ENCODE results near the gene CGB7. TPM values are rescaled to one million over a fixed set of nuclear protein-coding genes. Genes with fewer than 3 reads are reported as not detected.
A peak's percentile ranks its signal among the peaks of the same experiment; 100 is the strongest.

CGB7 gene
- total RNA-seq: under 1 TPM; 0.11 to 0.21 TPM
- polyA plus RNA-seq: under 1 TPM; 0.29 to 0.57 TPM
- long read RNA-seq, donor 1: 0 reads
- long read RNA-seq, donor 2: 0 reads
- long read RNA-seq, donor 3: 0 reads
- long read RNA-seq, donor 4: 0 reads
- long read RNA-seq, donor 5: 0 reads

DNA sequence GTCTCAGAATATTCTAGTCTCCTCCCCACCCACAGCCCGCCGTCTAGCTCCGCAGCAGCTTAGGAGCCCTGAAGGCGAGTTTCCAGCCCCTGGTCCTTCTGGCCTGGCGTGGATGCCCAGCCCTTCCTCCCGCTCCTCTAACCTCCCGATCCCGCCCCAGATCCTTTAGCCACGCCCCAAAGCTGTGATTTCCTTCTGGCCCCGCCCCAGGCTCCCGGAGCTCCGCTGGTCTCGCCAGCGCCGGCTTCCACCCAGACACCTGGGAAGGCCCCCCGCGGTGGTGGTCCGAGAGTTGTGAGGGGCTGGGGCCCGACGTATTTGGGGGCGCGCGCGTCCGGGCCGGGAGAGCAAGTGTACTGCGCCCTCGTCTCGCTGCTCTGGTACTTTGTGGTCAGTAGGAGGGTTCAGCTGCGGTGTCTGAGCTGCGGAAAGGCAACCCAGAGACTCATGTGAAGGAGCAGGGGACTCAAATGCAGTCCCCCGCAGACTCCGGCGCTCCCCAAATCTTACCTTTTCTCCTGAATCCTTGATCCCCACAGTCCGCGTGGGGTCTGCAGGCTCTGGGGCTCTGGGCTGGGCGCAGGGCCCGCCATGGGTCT, at the start of gene CGB7:
Gene CGB7 (minus strand): TSS at position 114 of the 599 bp plus-strand sequence. CDS start 2,374 bp downstream, outside the sequence.
- no peaks in the 10 kb centered on the region for H3K36me3 ChIP-seq (ENCODE audit: control insufficient read depth in 4 of 4, insufficient read depth in 4 of 4, low read length in 4 of 4)
- H3K4me1 ChIP-seq (ENCODE audit: control insufficient read depth in 5 of 5, insufficient read depth in 5 of 5, low read length in 5 of 5): peaks cover 0 to 21% (median 4%) of the 10 kb centered on the region in 5 donors
- no peak within 1 kb of the TSS for H3K27ac ChIP-seq (ENCODE audit: low read depth in 1 of 2, low read length in 1 of 2)
- no peak within 1 kb of the TSS for H3K9ac ChIP-seq (ENCODE audit: insufficient read depth in 1 of 2, low read length in 2 of 2)
- 2 to 5% methylated on average over 36 to 38 of the region's 38 CpGs for WGBS, 2 donors
- no peak for TF ChIP-seq CTCF (IDR thresholded peaks at IDR 0.05; ENCODE audit: control extremely low read depth, extremely low read depth)
- H3K27me3 ChIP-seq (ENCODE audit: control insufficient read depth in 3 of 3, insufficient read depth in 3 of 3, low read length in 2 of 3): peaks cover 0 to 33% (median 22%) of the 10 kb centered on the region in 3 donors
- peak; percentile 53 to 66 (median 58) for DNase-seq
- no peaks in the 10 kb centered on the region for H3K9me3 ChIP-seq (ENCODE audit: control insufficient read depth in 4 of 4, insufficient read depth in 3 of 4, low read length in 3 of 4)
- peak; percentile 70 for ATAC-seq (ENCODE audit: insufficient read depth, low FRiP score)
- H3K4me3 ChIP-seq: peak within 1 kb of the TSS; percentile 18

- Histone ChIP-seq H3K4me1 (ENCODE audit: control insufficient read depth in 5 of 5, insufficient read depth in 5 of 5, low read length in 5 of 5) (no peaks in the 10 kb centered on the region), H3K27me3 (ENCODE audit: control insufficient read depth in 3 of 3, insufficient read depth in 3 of 3, low read length in 2 of 3) (no peaks in the 10 kb centered on the region), H3K9me3 (ENCODE audit: control insufficient read depth in 4 of 4, insufficient read depth in 3 of 4, low read length in 3 of 4) (no peaks in the 10 kb centered on the region), H3K9ac (ENCODE audit: insufficient read depth in 1 of 2, low read length in 2 of 2) (no peak overlapping the region), H3K27ac (ENCODE audit: low read depth in 1 of 2, low read length in 1 of 2) (no peak overlapping the region), H3K36me3 (ENCODE audit: control insufficient read depth in 4 of 4, insufficient read depth in 4 of 4, low read length in 4 of 4) (peaks cover 17 to 68% (median 32%) of the 10 kb centered on the region in 4 donors), H3K4me3 (no peak overlapping the region)
- 69 to 70% methylated on average over 12 of the region's 12 CpGs for WGBS, 2 donors
- DNase-seq (no peak), ATAC-seq (ENCODE audit: insufficient read depth, low FRiP score) (no peak)
- TF ChIP-seq CTCF (IDR thresholded peaks at IDR 0.05; ENCODE audit: control extremely low read depth, extremely low read depth): peak; percentile 20
These were observed 49.1 kb upstream of the CGB7 start for GRCh38 chr19:49106648-49107135.

- no peak overlapping the region for H3K27ac ChIP-seq (ENCODE audit: low read depth in 1 of 2, low read length in 1 of 2)
- no peaks in the 10 kb centered on the region for H3K9me3 ChIP-seq (ENCODE audit: control insufficient read depth in 4 of 4, insufficient read depth in 3 of 4, low read length in 3 of 4)
- WGBS, 2 donors: 86 to 91% methylated on average over 26 to 30 of the region's 30 CpGs
- DNase-seq: no peak
- H3K27me3 ChIP-seq (ENCODE audit: control insufficient read depth in 3 of 3, insufficient read depth in 3 of 3, low read length in 2 of 3): no peaks in the 10 kb centered on the region
- TF ChIP-seq CTCF (IDR thresholded peaks at IDR 0.05; ENCODE audit: control extremely low read depth, extremely low read depth): no peak
- H3K9ac ChIP-seq (ENCODE audit: insufficient read depth in 1 of 2, low read length in 2 of 2): no peak overlapping the region
- H3K36me3 ChIP-seq (ENCODE audit: control insufficient read depth in 4 of 4, insufficient read depth in 4 of 4, low read length in 4 of 4): peaks cover 24 to 84% (median 48%) of the 10 kb centered on the region in 4 donors
- ATAC-seq (ENCODE audit: insufficient read depth, low FRiP score): no peak
- H3K4me1 ChIP-seq (ENCODE audit: control insufficient read depth in 5 of 5, insufficient read depth in 5 of 5, low read length in 5 of 5): no peaks in the 10 kb centered on the region
- no peak overlapping the region for H3K4me3 ChIP-seq
These were observed 46.8 kb upstream of the CGB7 start for GRCh38 chr19:49104229-49104864.

Measured in lung (tissue), 16 donors.